ENCODE results near the gene FUBP1. TPM values are rescaled to one million over a fixed set of nuclear protein-coding genes. Genes with fewer than 3 reads are reported as not detected.
"Not testable (repeated sequence)": the region's sequence is repeated elsewhere in the genome, so short reads cannot be mapped to it uniquely, and the experiment has no call there.

Gene FUBP1, protein sequence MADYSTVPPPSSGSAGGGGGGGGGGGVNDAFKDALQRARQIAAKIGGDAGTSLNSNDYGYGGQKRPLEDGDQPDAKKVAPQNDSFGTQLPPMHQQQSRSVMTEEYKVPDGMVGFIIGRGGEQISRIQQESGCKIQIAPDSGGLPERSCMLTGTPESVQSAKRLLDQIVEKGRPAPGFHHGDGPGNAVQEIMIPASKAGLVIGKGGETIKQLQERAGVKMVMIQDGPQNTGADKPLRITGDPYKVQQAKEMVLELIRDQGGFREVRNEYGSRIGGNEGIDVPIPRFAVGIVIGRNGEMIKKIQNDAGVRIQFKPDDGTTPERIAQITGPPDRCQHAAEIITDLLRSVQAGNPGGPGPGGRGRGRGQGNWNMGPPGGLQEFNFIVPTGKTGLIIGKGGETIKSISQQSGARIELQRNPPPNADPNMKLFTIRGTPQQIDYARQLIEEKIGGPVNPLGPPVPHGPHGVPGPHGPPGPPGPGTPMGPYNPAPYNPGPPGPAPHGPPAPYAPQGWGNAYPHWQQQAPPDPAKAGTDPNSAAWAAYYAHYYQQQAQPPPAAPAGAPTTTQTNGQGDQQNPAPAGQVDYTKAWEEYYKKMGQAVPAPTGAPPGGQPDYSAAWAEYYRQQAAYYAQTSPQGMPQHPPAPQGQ
- total RNA-seq (100 to 1,000 TPM; 151 to 196 (median 176) TPM), polyA plus RNA-seq (10 to 100 TPM; 52.5 to 63.5 (median 60.3) TPM)
- long read RNA-seq, donor 1, transcript FUBP1-211 (3 exons, 2,156 nt) = major isoform, 7 of 23 reads
- long read RNA-seq, donor 1, partial matches to known transcripts = 0 of 23 reads
- long read RNA-seq, donor 1, other reads (novel, unspliced or antisense) = 6 of 23 reads
- long read RNA-seq, donor 2, partial matches to known transcripts = 6 of 11 reads
- long read RNA-seq, donor 2, other reads (novel, unspliced or antisense) = 0 of 11 reads

GRCh38 chr1:77978969-77979876 lies at the start of gene FUBP1:
FUBP1 (minus strand) TSS chr1:77979072; CDS start chr1:77979004, 68 bp downstream.
- Histone ChIP-seq H3K36me3 (peaks cover 0 to 19% (median 0%) of the 10 kb centered on the region in 6 donors), H3K27me3 (replicated peaks in 1 of 7) (no peaks in the 10 kb centered on the region), H3K27ac (peak within 1 kb of the TSS; percentile 84 to 99 (median 99)), H3K4me1 (peaks cover 32 to 71% (median 58%) of the 10 kb centered on the region in 6 donors), H3K9me3 (no peaks in the 10 kb centered on the region), H3K4me3 (peak within 1 kb of the TSS; percentile 55 to 79 (median 66))
- intact Hi-C loops (cut with DNase I; ENCODE audit: low total_unique reads) = no loop called here
- peak; percentile 97 for DNase-seq
- TF ChIP-seq POLR2A (IDR thresholded peaks at IDR 0.05) (peak; percentile 28 to 84 (median 68)), POLR2AphosphoS5 (IDR thresholded peaks at IDR 0.05) (peak; percentile 93 to 96 (median 94)), CTCF (IDR thresholded peaks at IDR 0.05 in 8 of 11, conservative IDR thresholded peaks at IDR 0.05 in 3 of 11) (peak; percentile 68 to 91 (median 81))
- 0 to 1% (median 0%) methylated on average over 55 to 57 of the region's 57 CpGs for WGBS, 5 donors

DNA sequence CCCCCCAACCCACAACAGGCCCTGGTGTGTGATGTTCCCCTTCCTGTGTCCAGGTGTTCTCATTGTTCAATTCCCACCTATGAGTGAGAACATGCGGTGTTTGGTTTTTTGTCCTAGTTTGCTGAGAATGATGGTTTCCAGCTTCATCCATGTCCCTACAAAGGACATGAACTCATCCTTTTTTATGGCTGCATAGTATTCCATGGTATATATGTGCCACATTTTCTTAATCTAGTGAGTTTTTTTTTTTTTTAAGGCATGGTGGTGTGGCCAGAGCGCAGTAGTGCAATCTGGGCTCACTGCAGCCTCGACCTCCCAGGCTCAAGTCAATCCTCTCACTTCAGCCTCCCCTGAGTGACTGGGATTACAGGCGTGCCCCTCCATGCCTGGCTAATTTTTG lies 42.3 kb upstream of the FUBP1 start:
- WGBS, 5 donors = 91 to 99% (median 93%) methylated on average over 4 of the region's 4 CpGs
- intact Hi-C loops (cut with DNase I; ENCODE audit: low total_unique reads); H3K4me3 ChIP-seq; H3K27ac ChIP-seq; DNase-seq; H3K9me3 ChIP-seq; H3K27me3 ChIP-seq (replicated peaks in 1 of 7); H3K4me1 ChIP-seq: not testable (repeated sequence)
- H3K36me3 ChIP-seq = peaks cover 0 to 25% (median 6%) of the 10 kb centered on the region in 6 donors

GRCh38 chr1:78019024-78019423 lies 40.2 kb upstream of the FUBP1 start:
- Histone ChIP-seq H3K4me3 (no peak overlapping the region), H3K4me1 (peaks cover 0 to 5% (median 0%) of the 10 kb centered on the region in 6 donors), H3K9me3 (peaks cover 0 to 5% (median 0%) of the 10 kb centered on the region in 8 donors), H3K27me3 (replicated peaks in 1 of 7) (no peaks in the 10 kb centered on the region), H3K27ac (no peak overlapping the region), H3K36me3 (peaks cover 0 to 46% (median 10%) of the 10 kb centered on the region in 6 donors)
- no peak for TF ChIP-seq CTCF (IDR thresholded peaks at IDR 0.05 in 8 of 11, conservative IDR thresholded peaks at IDR 0.05 in 3 of 11)
- TF ChIP-seq POLR2A (IDR thresholded peaks at IDR 0.05) = no peak
- no peak for TF ChIP-seq POLR2AphosphoS5 (IDR thresholded peaks at IDR 0.05)
- no peak for DNase-seq
- intact Hi-C loops (cut with DNase I; ENCODE audit: low total_unique reads) = no loop called here
- 93 to 100% (median 96%) methylated on average over 1 of the region's 1 CpG for WGBS, 5 donors

DNA sequence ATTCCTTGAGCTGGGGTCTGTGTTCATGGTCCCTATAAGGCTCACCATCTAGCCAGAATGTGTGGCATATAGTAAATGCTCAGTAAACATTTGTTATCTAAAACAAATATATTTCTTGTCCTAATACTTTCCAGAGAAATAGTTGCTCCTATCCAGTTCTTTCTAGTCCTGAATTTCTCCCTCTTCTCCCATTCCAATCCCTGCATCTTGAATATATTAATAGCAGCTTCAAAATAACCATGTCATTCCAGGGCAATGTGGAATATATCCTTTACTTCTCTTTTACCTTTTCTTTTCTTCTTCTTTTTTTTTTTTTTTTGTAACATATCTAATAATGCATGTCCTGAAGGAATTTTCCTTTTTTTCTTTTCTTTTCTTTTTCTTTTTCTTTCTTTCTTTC lies 36.3 kb upstream of the FUBP1 start:
- TF ChIP-seq CTCF (IDR thresholded peaks at IDR 0.05 in 8 of 11, conservative IDR thresholded peaks at IDR 0.05 in 3 of 11) (no peak), POLR2AphosphoS5 (IDR thresholded peaks at IDR 0.05) (no peak), POLR2A (IDR thresholded peaks at IDR 0.05) (no peak)
- Histone ChIP-seq H3K36me3 (peaks cover 0 to 59% (median 12%) of the 10 kb centered on the region in 6 donors), H3K27ac (no peak overlapping the region), H3K4me3 (no peak overlapping the region), H3K4me1 (peaks cover 0 to 13% (median 4%) of the 10 kb centered on the region in 6 donors), H3K9me3 (no peaks in the 10 kb centered on the region), H3K27me3 (replicated peaks in 1 of 7) (no peaks in the 10 kb centered on the region)
- DNase-seq = no peak
- intact Hi-C loops (cut with DNase I; ENCODE audit: low total_unique reads) = no loop called here

Data from spleen (tissue), 13 donors.